Neural progenitor cell (in vitro differentiated cells): ENCODE measurements around the gene RAPGEF2. TPM values are rescaled to one million over a fixed set of nuclear protein-coding genes. Genes with fewer than 3 reads are reported as not detected.
A peak's percentile ranks its signal among the peaks of the same experiment; 100 is the strongest.

Source experiments
- DNase-seq: peaks from one replicate; pipeline ENCODE4 v3.0.0-alpha.2; 2016; ENCODE audit warnings: low spot score
- H2AFZ ChIP-seq: fragments of 200-600 bp; sonication (generic); replicated peaks from 2 replicates; pipeline ENCODE4 v1.6.1; 2016; ENCODE audit warnings: antibody characterized with exemption
- H3F3A ChIP-seq: fragments of 200-600 bp; sonication (generic); 2 replicates; pipeline ENCODE4 v1.6.1; 2016; ENCODE audit warnings: antibody characterized with exemption, low read depth
- H3K27ac ChIP-seq: fragments of 200-600 bp; sonication (generic); 2 replicates; pipeline ENCODE4 v1.5.1; 2016; ENCODE audit warnings: mild to moderate bottlenecking
- H3K27me3 ChIP-seq: fragments of 200-600 bp; sonication (generic); 2 replicates; pipeline ENCODE4 v1.6.1; 2016; ENCODE audit warnings: mild to moderate bottlenecking, moderate library complexity
- H3K36me3 ChIP-seq: fragments of 200-600 bp; sonication (generic); 2 replicates; pipeline ENCODE4 v1.5.1; 2016
- H3K4me1 ChIP-seq: fragments of 200-600 bp; sonication (generic); 2 replicates; pipeline ENCODE4 v1.6.1; 2016; ENCODE audit warnings: mixed run types
- H3K4me2 ChIP-seq: fragments of 200-600 bp; sonication (generic); 2 replicates; pipeline ENCODE4 v1.6.1; 2016
- H3K4me3 ChIP-seq: fragments of 200-600 bp; sonication (generic); 2 replicates; pipeline ENCODE4 v1.5.1; 2016
- H3K79me2 ChIP-seq: fragments of 200-600 bp; sonication (generic); 2 replicates; pipeline ENCODE4 v1.6.1; 2016; ENCODE audit warnings: low read depth
- H3K9ac ChIP-seq: fragments of 200-600 bp; sonication (generic); 2 replicates; pipeline ENCODE4 v1.6.1; 2016
- H3K9me3 ChIP-seq: fragments of 200-600 bp; sonication (generic); 2 replicates; pipeline ENCODE4 v1.5.1; 2016; ENCODE audit warnings: low read depth
- H4K20me1 ChIP-seq: fragments of 200-600 bp; sonication (generic); 2 replicates; pipeline ENCODE4 v1.6.1; 2016; ENCODE audit warnings: low read depth
- H3K27ac Mint-ChIP-seq: 3 replicates; pipeline ENCODE4 v1.8.0; 2021; ENCODE audit warnings: mixed read lengths
- H3K27me3 Mint-ChIP-seq: 2 replicates; pipeline ENCODE4 v1.8.0; 2022; ENCODE audit warnings: low read depth, mild to moderate bottlenecking, inconsistent platforms, moderate library complexity, mixed read lengths; ENCODE audit not compliant: insufficient read depth
- H3K36me3 Mint-ChIP-seq: 3 replicates; pipeline ENCODE4 v1.8.0; 2021; ENCODE audit warnings: mixed read lengths
- H3K4me1 Mint-ChIP-seq: 3 replicates; pipeline ENCODE4 v1.8.0; 2021; ENCODE audit warnings: mixed read lengths
- H3K4me3 Mint-ChIP-seq: 3 replicates; pipeline ENCODE4 v1.8.0; 2021; ENCODE audit warnings: mild to moderate bottlenecking, moderate library complexity, mixed read lengths
- H3K9me3 Mint-ChIP-seq: 3 replicates; pipeline ENCODE4 v1.8.0; 2020; ENCODE audit warnings: mixed read lengths
- EZH2 ChIP-seq: fragments of 200-600 bp; sonication (generic); IDR thresholded peaks from 2 replicates; pipeline ENCODE4 v1.6.1; 2017; ENCODE audit warnings: antibody characterized with exemption, mild to moderate bottlenecking, moderate library complexity
- EZH2phosphoT487 ChIP-seq: fragments of 200-600 bp; sonication (generic); IDR thresholded peaks from 2 replicates; pipeline ENCODE4 v1.6.1; 2017; ENCODE audit warnings: antibody characterized with exemption
- total RNA-seq: library from RNA; depleted of rRNA; stranded (reverse); fragments of >200 nt; gene quantifications from 2 replicates; pipeline ENCODE4 v1.2.3, GENCODE V29; 2015; ENCODE audit warnings: low replicate concordance
- TF ChIP-seq, protein P1 (sequence below): fragments of 200-600 bp; sonication (generic); IDR thresholded peaks from 2 replicates; pipeline ENCODE4 v1.5.1; 2017; ENCODE audit warnings: antibody characterized with exemption, mild to moderate bottlenecking

Gene RAPGEF2
- total RNA-seq, 1 donor from 2014 or later, result 70.4 TPM

GRCh38 chr4:159367781-159368080 is 264.9 kb downstream of the RAPGEF2 start:
- H3K27me3 Mint-ChIP-seq, result peaks cover 2% of the 10 kb centered on the region
- TF ChIP-seq, protein P1, sequence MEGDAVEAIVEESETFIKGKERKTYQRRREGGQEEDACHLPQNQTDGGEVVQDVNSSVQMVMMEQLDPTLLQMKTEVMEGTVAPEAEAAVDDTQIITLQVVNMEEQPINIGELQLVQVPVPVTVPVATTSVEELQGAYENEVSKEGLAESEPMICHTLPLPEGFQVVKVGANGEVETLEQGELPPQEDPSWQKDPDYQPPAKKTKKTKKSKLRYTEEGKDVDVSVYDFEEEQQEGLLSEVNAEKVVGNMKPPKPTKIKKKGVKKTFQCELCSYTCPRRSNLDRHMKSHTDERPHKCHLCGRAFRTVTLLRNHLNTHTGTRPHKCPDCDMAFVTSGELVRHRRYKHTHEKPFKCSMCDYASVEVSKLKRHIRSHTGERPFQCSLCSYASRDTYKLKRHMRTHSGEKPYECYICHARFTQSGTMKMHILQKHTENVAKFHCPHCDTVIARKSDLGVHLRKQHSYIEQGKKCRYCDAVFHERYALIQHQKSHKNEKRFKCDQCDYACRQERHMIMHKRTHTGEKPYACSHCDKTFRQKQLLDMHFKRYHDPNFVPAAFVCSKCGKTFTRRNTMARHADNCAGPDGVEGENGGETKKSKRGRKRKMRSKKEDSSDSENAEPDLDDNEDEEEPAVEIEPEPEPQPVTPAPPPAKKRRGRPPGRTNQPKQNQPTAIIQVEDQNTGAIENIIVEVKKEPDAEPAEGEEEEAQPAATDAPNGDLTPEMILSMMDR, result no peak
- no peak for TF ChIP-seq EZH2phosphoT487
- no peak for TF ChIP-seq EZH2
- H3K27ac ChIP-seq, result no peak overlapping the region
- H3K4me3 ChIP-seq, result no peak overlapping the region
- no peaks in the 10 kb centered on the region for H3K9me3 ChIP-seq
- H3K4me1 Mint-ChIP-seq, result peaks cover 19% of the 10 kb centered on the region
- no peak for DNase-seq
- no peak overlapping the region for H3K4me3 Mint-ChIP-seq
- no peaks in the 10 kb centered on the region for H3K4me1 ChIP-seq
- no peaks in the 10 kb centered on the region for H3K79me2 ChIP-seq
- H3K9ac ChIP-seq, result no peak overlapping the region
- no peaks in the 10 kb centered on the region for H3F3A ChIP-seq
- H3K27ac Mint-ChIP-seq, result no peak overlapping the region
- H3K9me3 Mint-ChIP-seq, result peaks cover 13% of the 10 kb centered on the region
- H3K27me3 ChIP-seq, result no peaks in the 10 kb centered on the region
- no peaks in the 10 kb centered on the region for H4K20me1 ChIP-seq
- H3K36me3 Mint-ChIP-seq, result peaks cover 8% of the 10 kb centered on the region
- no peak overlapping the region for H2AFZ ChIP-seq
- no peak overlapping the region for H3K4me2 ChIP-seq
- no peaks in the 10 kb centered on the region for H3K36me3 ChIP-seq

DNA sequence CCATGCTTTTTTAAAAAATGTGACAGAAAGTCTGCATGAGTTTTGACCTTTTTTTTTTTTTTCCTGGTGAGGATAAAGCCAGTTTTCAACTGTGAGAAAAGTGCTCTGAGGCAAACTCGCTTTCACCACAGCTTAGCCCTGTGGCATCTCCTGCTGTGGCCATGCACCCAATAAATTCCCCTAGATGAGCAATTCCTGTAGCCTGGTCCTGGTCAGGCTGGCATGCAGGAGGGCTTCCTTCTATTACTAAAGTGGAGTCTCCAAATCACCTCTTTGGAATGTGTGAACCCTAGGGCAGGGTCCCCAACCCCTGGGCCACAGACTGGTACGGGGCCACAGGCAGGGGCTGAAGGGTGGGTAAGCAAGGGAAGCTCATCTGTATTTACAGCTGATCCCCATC is 265.4 kb downstream of the RAPGEF2 start:
- Mint-ChIP-seq H3K36me3 (peaks cover 6% of the 10 kb centered on the region), H3K27ac (no peak overlapping the region), H3K27me3 (peaks cover 2% of the 10 kb centered on the region), H3K4me3 (no peak overlapping the region), H3K4me1 (peaks cover 19% of the 10 kb centered on the region), H3K9me3 (peaks cover 13% of the 10 kb centered on the region)
- Histone ChIP-seq H3K79me2 (no peaks in the 10 kb centered on the region), H3K27ac (no peak overlapping the region), H3K4me2 (no peak overlapping the region), H3K4me1 (no peaks in the 10 kb centered on the region), H3K9me3 (no peaks in the 10 kb centered on the region), H3K27me3 (no peaks in the 10 kb centered on the region), H3K36me3 (no peaks in the 10 kb centered on the region), H3K4me3 (no peak overlapping the region), H4K20me1 (no peaks in the 10 kb centered on the region), H2AFZ (no peak overlapping the region), H3K9ac (no peak overlapping the region), H3F3A (no peaks in the 10 kb centered on the region)
- no peak for DNase-seq
- TF ChIP-seq EZH2phosphoT487 (no peak), EZH2 (no peak)
- TF ChIP-seq, protein P1, result no peak

- no peak for TF ChIP-seq EZH2phosphoT487
- TF ChIP-seq, protein P1, result no peak
- no peaks in the 10 kb centered on the region for H3K79me2 ChIP-seq
These were observed 266.4 kb downstream of the RAPGEF2 start for GRCh38 chr4:159369256-159369655.

GRCh38 chr4:159370286-159370685 is 267.4 kb downstream of the RAPGEF2 start:
- no peaks in the 10 kb centered on the region for H3K36me3 ChIP-seq
- no peak for DNase-seq
- peaks cover 19% of the 10 kb centered on the region for H3K4me1 Mint-ChIP-seq
- no peaks in the 10 kb centered on the region for H3K9me3 ChIP-seq
- H3K4me1 ChIP-seq, result no peaks in the 10 kb centered on the region
- no peaks in the 10 kb centered on the region for H3K27me3 ChIP-seq
- H3K36me3 Mint-ChIP-seq, result peaks cover 5% of the 10 kb centered on the region
- no peak for TF ChIP-seq EZH2
- TF ChIP-seq, protein P1, result no peak
- TF ChIP-seq EZH2phosphoT487, result no peak
- H3K4me2 ChIP-seq, result no peak overlapping the region
- H3K27ac ChIP-seq, result no peak overlapping the region
- no peaks in the 10 kb centered on the region for H3F3A ChIP-seq
- H3K27me3 Mint-ChIP-seq, result peaks cover 2% of the 10 kb centered on the region
- H3K4me3 Mint-ChIP-seq, result no peak overlapping the region
- H3K9me3 Mint-ChIP-seq, result peaks cover 13% of the 10 kb centered on the region
- H3K27ac Mint-ChIP-seq, result peak overlapping the region; percentile 64
- H4K20me1 ChIP-seq, result no peaks in the 10 kb centered on the region
- no peaks in the 10 kb centered on the region for H3K79me2 ChIP-seq
- no peak overlapping the region for H2AFZ ChIP-seq
- no peak overlapping the region for H3K9ac ChIP-seq
- no peak overlapping the region for H3K4me3 ChIP-seq

More at GRCh38 chr4:159369256-159369655, 266.4 kb downstream of the RAPGEF2 start:
- peaks cover 2% of the 10 kb centered on the region for H3K27me3 Mint-ChIP-seq
- Histone ChIP-seq H3K27ac (no peak overlapping the region), H3K4me3 (no peak overlapping the region), H2AFZ (no peak overlapping the region), H3K27me3 (no peaks in the 10 kb centered on the region), H4K20me1 (no peaks in the 10 kb centered on the region), H3K4me2 (no peak overlapping the region), H3F3A (no peaks in the 10 kb centered on the region), H3K4me1 (no peaks in the 10 kb centered on the region), H3K36me3 (no peaks in the 10 kb centered on the region), H3K9me3 (no peaks in the 10 kb centered on the region), H3K9ac (no peak overlapping the region)
- H3K36me3 Mint-ChIP-seq, result peaks cover 5% of the 10 kb centered on the region
- peak; percentile 17 for DNase-seq
- H3K4me1 Mint-ChIP-seq, result peaks cover 19% of the 10 kb centered on the region
- no peak overlapping the region for H3K4me3 Mint-ChIP-seq
- H3K9me3 Mint-ChIP-seq, result peaks cover 13% of the 10 kb centered on the region
- peak overlapping the region; percentile 13 for H3K27ac Mint-ChIP-seq
